Endothelial cell of umbilical vein (primary cell): Measurements from ENCODE around the gene AMN1. TPM values are rescaled to one million over a fixed set of nuclear protein-coding genes. Genes with fewer than 3 reads are reported as not detected.

Experiments used
- BruUV-seq: library from RNA; stranded (reverse); fragments of 400-500 nt; replicated peaks from 2 replicates; lab custom pipeline; 2021; lab: Mats Ljungman, UMichigan
- CTCF ChIA-PET: fragments of 300-600, 350-600 bp; sonication (Branson Sonifier 250); formaldehyde crosslinking; loops from one replicate; lab custom pipeline; 2021; ENCODE audit warnings: antibody characterized with exemption, inconsistent platforms; lab: Charles Lee
- POLR2A ChIA-PET: fragments of 300-600, 350-600 bp; sonication (Branson Sonifier 250); formaldehyde crosslinking; loops from one replicate; lab custom pipeline; 2021; ENCODE audit warnings: antibody characterized with exemption, inconsistent platforms; lab: Charles Lee
- DNase-seq: peaks from one replicate; pipeline ENCODE4 v3.0.0-alpha.2; 2011; ENCODE audit warnings: low read depth, low spot score
- FAIRE-seq: peaks from 2 replicates; lab custom pipeline; 2011; peaks lifted over from hg19 to GRCh38; lab: Jason Lieb, UNC
- H2AFZ ChIP-seq: 2 replicates; pipeline ENCODE4 v1.6.0; 2012; ENCODE audit warnings: low read depth, low read length, control low read depth, inconsistent platforms
- H3K27ac ChIP-seq: 2 replicates; pipeline ENCODE4 v1.5.1; 2011; ENCODE audit warnings: low read depth, mild to moderate bottlenecking, control low read depth, low read length, moderate library complexity; ENCODE audit not compliant: insufficient read depth
- H3K27me3 ChIP-seq, 2 experiments: 2 replicates each; pipeline versions ENCODE4 v1.6.0 to v1.6.1; 2011; ENCODE audit warnings: low read length in 2 of 2, mixed read lengths in 1 of 2; ENCODE audit not compliant: control insufficient read depth in 2 of 2, insufficient read depth in 2 of 2
- H3K36me3 ChIP-seq, 2 experiments: 2 replicates in 1 of 2; 3 replicates in 1 of 2; pipeline ENCODE4 v1.5.1; 2011; ENCODE audit warnings: low read length in 2 of 2, mild to moderate bottlenecking in 1 of 2, moderate library complexity in 1 of 2; ENCODE audit not compliant: control insufficient read depth in 2 of 2, insufficient read depth in 2 of 2; ENCODE audit errors: extremely low read depth in 1 of 2
- H3K4me1 ChIP-seq: 3 replicates; pipeline ENCODE4 v1.5.1; 2011; ENCODE audit warnings: mild to moderate bottlenecking, low read length; ENCODE audit not compliant: control insufficient read depth, insufficient read depth; ENCODE audit errors: extremely low read depth
- H3K4me2 ChIP-seq: 2 replicates; pipeline ENCODE4 v1.6.1; 2011; ENCODE audit warnings: low read length, control low read depth, mixed read lengths; ENCODE audit not compliant: insufficient read depth
- H3K4me3 ChIP-seq, 3 experiments: fragments of 200-600 bp in 1 of 3; sonication (generic), shearing (Covaris generic) in 1 of 3; replicated peaks in 1 of 3; 2 replicates each; pipeline ENCODE4 v1.5.1; 2011 to 2016; ENCODE audit warnings: control low read depth in 3 of 3, low read length in 3 of 3, mild to moderate bottlenecking in 2 of 3, inconsistent platforms in 1 of 3, low read depth in 1 of 3, moderate library complexity in 1 of 3; ENCODE audit not compliant: insufficient read depth in 1 of 3
- H3K79me2 ChIP-seq: 2 replicates; pipeline ENCODE4 v1.6.0; 2012; ENCODE audit warnings: low read length, inconsistent platforms; ENCODE audit not compliant: control insufficient read depth, insufficient read depth
- H3K9ac ChIP-seq: replicated peaks from 2 replicates; pipeline ENCODE3; 2011; ENCODE audit warnings: low read length, control low read depth; ENCODE audit not compliant: insufficient read depth; ENCODE audit errors: extremely low read depth
- H3K9me1 ChIP-seq: replicated peaks from 3 replicates; pipeline ENCODE4 v1.6.0; 2011; ENCODE audit warnings: mild to moderate bottlenecking, low read length; ENCODE audit not compliant: control insufficient read depth, insufficient read depth; ENCODE audit errors: extremely low read depth
- H3K9me3 ChIP-seq: replicated peaks from 2 replicates; pipeline ENCODE4 v1.5.1; 2012; ENCODE audit warnings: low read length, inconsistent platforms; ENCODE audit not compliant: control insufficient read depth, insufficient read depth
- H4K20me1 ChIP-seq: replicated peaks from 2 replicates; pipeline ENCODE3; 2011; ENCODE audit warnings: mild to moderate bottlenecking, low read length; ENCODE audit not compliant: control insufficient read depth, insufficient read depth; ENCODE audit errors: extremely low read depth
- EZH2 ChIP-seq: IDR thresholded peaks from 2 replicates; pipeline ENCODE4 v1.6.1; 2012; ENCODE audit warnings: borderline replicate concordance, low read depth, mild to moderate bottlenecking, moderate library complexity, low read length, inconsistent platforms; ENCODE audit not compliant: severe bottlenecking
- FOS ChIP-seq: IDR thresholded peaks from 2 replicates; pipeline ENCODE4 v1.6.1; 2011; ENCODE audit warnings: mild to moderate bottlenecking, low read length, moderate library complexity, borderline replicate concordance; ENCODE audit not compliant: insufficient read depth
- GATA2 ChIP-seq: IDR thresholded peaks from 2 replicates; pipeline ENCODE4 v1.7.0; 2011; ENCODE audit warnings: low read depth, mild to moderate bottlenecking, moderate library complexity, mixed read lengths, low read length; ENCODE audit not compliant: insufficient read length, insufficient read depth
- JUN ChIP-seq: IDR thresholded peaks from 2 replicates; pipeline ENCODE4 v1.6.1; 2011; ENCODE audit warnings: borderline replicate concordance, low read depth; ENCODE audit not compliant: insufficient read length, insufficient read depth
- MYC ChIP-seq: IDR thresholded peaks from one replicate; pipeline ENCODE4 v1.6.1; 2011; ENCODE audit warnings: mild to moderate bottlenecking, low read depth, low read length
- POLR2A ChIP-seq: IDR thresholded peaks from 2 replicates; pipeline ENCODE4 v1.6.1; 2012; ENCODE audit warnings: low read depth, mild to moderate bottlenecking, control low read depth, low read length
- POLR2AphosphoS5 ChIP-seq: IDR thresholded peaks from 2 replicates; pipeline ENCODE4 v1.6.1; 2012; ENCODE audit warnings: low read depth, mild to moderate bottlenecking, control low read depth, low read length, moderate library complexity; ENCODE audit not compliant: insufficient read depth
- dilution Hi-C: fragments of 300-500 bp; cut with MboI; formaldehyde crosslinking; loops from one replicate; pipeline ENCODE4 v1.15.0; 2019; ENCODE audit warnings: low sequenced_read_pairs; ENCODE audit not compliant: extremely low pct_ligation_motif_present
- intact Hi-C: fragments of 100-400 bp; cut with micrococcal nuclease; formaldehyde crosslinking; loops from one replicate; pipeline ENCODE4 v1.10.0; 2022
- polyA plus RNA-seq, 4 experiments: library from polyadenylated mRNA; depleted of rRNA in 3 of 4; stranded (reverse) in 3 of 4; unstranded in 1 of 4; fragments of >200 nt; gene quantifications; 2 replicates each; pipeline versions ENCODE4 v1.2.1 to v1.2.3, GENCODE V29; 2011 to 2012; ENCODE audit warnings: missing spikeins in 1 of 4
- total RNA-seq: library from RNA; stranded (reverse); gene quantifications from 2 replicates; pipeline ENCODE4 v1.2.3, GENCODE V29; 2021
- TF ChIP-seq, protein P1 (sequence below): IDR thresholded peaks from 2 replicates; pipeline ENCODE4 v1.6.1; 2011; ENCODE audit not compliant: insufficient read depth, insufficient read length
- TF ChIP-seq, protein P2 (sequence below), 2 donors: IDR thresholded peaks; 1 replicate in 1 of 2; 2 replicates in 1 of 2; pipeline ENCODE4 v1.5.1; 2011; ENCODE audit warnings: low read length in 2 of 2, mild to moderate bottlenecking in 2 of 2, moderate library complexity in 2 of 2, control low read depth in 1 of 2, inconsistent platforms in 1 of 2, low read depth in 1 of 2; ENCODE audit not compliant: insufficient read depth in 1 of 2; ENCODE audit errors: extremely low read depth in 1 of 2

The AMN1 gene
- total and polyA plus RNA-seq, 2 donors (not counting 3 experiments of a cell fraction or from before 2014, with no cell fraction given): 8.5 to 18.0 TPM

GRCh38 chr12:31634620-31635019 is 94.2 kb downstream of the AMN1 start:
- H3K9ac ChIP-seq: no peak overlapping the region
- FAIRE-seq (no peak), DNase-seq (no peak)
- TF ChIP-seq, protein P1, sequence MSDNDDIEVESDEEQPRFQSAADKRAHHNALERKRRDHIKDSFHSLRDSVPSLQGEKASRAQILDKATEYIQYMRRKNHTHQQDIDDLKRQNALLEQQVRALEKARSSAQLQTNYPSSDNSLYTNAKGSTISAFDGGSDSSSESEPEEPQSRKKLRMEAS: no peak
- TF ChIP-seq POLR2A: no peak
- no peak for TF ChIP-seq MYC
- no peak for TF ChIP-seq JUN
- no peak for TF ChIP-seq GATA2
- TF ChIP-seq POLR2AphosphoS5: no peak
- no peak for TF ChIP-seq FOS
- TF ChIP-seq, protein P2, sequence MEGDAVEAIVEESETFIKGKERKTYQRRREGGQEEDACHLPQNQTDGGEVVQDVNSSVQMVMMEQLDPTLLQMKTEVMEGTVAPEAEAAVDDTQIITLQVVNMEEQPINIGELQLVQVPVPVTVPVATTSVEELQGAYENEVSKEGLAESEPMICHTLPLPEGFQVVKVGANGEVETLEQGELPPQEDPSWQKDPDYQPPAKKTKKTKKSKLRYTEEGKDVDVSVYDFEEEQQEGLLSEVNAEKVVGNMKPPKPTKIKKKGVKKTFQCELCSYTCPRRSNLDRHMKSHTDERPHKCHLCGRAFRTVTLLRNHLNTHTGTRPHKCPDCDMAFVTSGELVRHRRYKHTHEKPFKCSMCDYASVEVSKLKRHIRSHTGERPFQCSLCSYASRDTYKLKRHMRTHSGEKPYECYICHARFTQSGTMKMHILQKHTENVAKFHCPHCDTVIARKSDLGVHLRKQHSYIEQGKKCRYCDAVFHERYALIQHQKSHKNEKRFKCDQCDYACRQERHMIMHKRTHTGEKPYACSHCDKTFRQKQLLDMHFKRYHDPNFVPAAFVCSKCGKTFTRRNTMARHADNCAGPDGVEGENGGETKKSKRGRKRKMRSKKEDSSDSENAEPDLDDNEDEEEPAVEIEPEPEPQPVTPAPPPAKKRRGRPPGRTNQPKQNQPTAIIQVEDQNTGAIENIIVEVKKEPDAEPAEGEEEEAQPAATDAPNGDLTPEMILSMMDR (IDR thresholded peaks at IDR 0.05; ENCODE audit: extremely low read depth in 1 of 2, insufficient read depth in 1 of 2, low read depth in 1 of 2, low read length in 2 of 2): no peak
- no peak for TF ChIP-seq EZH2
- no peaks in the 10 kb centered on the region for H3K79me2 ChIP-seq
- H3K9me1 ChIP-seq: no peaks in the 10 kb centered on the region
- H3K9me3 ChIP-seq: no peaks in the 10 kb centered on the region
- ChIA-PET POLR2A (no interaction called here), CTCF (interaction anchor here (0.7 to 6.1 kb wide), 4 partner anchors 40 to 383 kb away, joined by 3 to 140 read pairs (median 6); no protein-coding TSS in a partner anchor)
- dilution Hi-C loops: no loop called here
- H2AFZ ChIP-seq: no peak overlapping the region
- no peaks in the 10 kb centered on the region for H3K36me3 ChIP-seq
- peaks cover 4% of the 10 kb centered on the region for H3K4me1 ChIP-seq
- intact Hi-C loops: no loop called here
- no peaks in the 10 kb centered on the region for H4K20me1 ChIP-seq
- H3K4me3 ChIP-seq: no peak overlapping the region
- no peak overlapping the region for H3K4me2 ChIP-seq
- no peaks in the 10 kb centered on the region for H3K27me3 ChIP-seq
- H3K27ac ChIP-seq: no peak overlapping the region
- no TSS peak for BruUV-seq
